ENCODE results near the gene CFAP221.

The CFAP221 gene

GRCh38 chr2:119702918-119703401 is 158.7 kb downstream of the CFAP221 start:
- peak; percentile 83 for DNase-seq

- DNase-seq: no peak
Observed at GRCh38 chr2:119703526-119703925, 159.3 kb downstream of the CFAP221 start.

GRCh38 chr2:119704670-119705120 is 160.4 kb downstream of the CFAP221 start:
- no peak for DNase-seq

- no peak for DNase-seq
Observed at GRCh38 chr2:119706221-119706620, 162.0 kb downstream of the CFAP221 start.
